ENCODE results near the gene H2BK1. TPM values are rescaled to one million over a fixed set of nuclear protein-coding genes. Genes with fewer than 3 reads are reported as not detected.
A peak's percentile ranks its signal among the peaks of the same experiment; 100 is the strongest.

The H2BK1 gene
- total RNA-seq, 3 donors from 2014 or later (not counting 1 experiment from before 2014, with no cell fraction given), result 2.5 TPM; not detected in 2

DNA sequence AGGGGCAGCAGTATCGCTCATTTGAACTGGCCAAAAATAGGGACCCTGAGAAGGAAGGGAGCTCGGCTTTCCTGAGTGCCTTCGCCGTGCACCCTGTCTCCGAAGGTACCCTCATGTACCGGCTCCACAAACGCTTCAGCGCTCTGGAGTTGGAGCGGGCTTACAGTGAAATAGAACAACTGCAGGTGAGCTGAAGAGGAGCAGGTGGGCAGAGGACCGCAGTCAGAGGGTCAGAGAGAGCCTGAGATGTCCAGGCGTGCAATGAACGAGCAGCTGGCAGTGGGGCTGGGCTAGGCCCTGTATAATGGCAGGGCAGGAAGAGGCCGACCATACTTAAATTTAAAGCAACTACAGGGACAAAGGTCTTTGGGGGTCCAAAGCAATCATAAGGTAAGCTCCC, 26.1 kb upstream of the H2BK1 start:
- no peak for DNase-seq
- no peaks in the 10 kb centered on the region for H3K9me3 ChIP-seq (ENCODE audit: control insufficient read depth, insufficient read depth, low read length)
- Mint-ChIP-seq H3K9me3 (no peaks in the 10 kb centered on the region), H3K27me3 (ENCODE audit: low read depth in 2 of 2) (no peaks in the 10 kb centered on the region), H3K36me3 (no peaks in the 10 kb centered on the region), H3K27ac (no peak overlapping the region), H3K4me3 (no peak overlapping the region), H3K4me1 (peaks cover 37 to 38% of the 10 kb centered on the region in 2 donors)
- ATAC-seq, result no peak
- peaks cover 27% of the 10 kb centered on the region for H3K36me3 ChIP-seq (ENCODE audit: control insufficient read depth, insufficient read depth, low read length)
- peaks cover 26% of the 10 kb centered on the region for H3K4me1 ChIP-seq (ENCODE audit: control insufficient read depth, insufficient read depth, low read length)
- intact Hi-C loops (cut with micrococcal nuclease), result no loop called here
- no peaks in the 10 kb centered on the region for H3K27me3 ChIP-seq (ENCODE audit: control insufficient read depth, insufficient read depth, low read length)
- WGBS (ENCODE audit: insufficient coverage), result 96% methylated on average over 13 of the region's 13 CpGs
- no peak overlapping the region for H3K27ac ChIP-seq (ENCODE audit: low read length)
- H3K4me3 ChIP-seq (ENCODE audit: low read length), result no peak overlapping the region
- TF ChIP-seq, protein P1, sequence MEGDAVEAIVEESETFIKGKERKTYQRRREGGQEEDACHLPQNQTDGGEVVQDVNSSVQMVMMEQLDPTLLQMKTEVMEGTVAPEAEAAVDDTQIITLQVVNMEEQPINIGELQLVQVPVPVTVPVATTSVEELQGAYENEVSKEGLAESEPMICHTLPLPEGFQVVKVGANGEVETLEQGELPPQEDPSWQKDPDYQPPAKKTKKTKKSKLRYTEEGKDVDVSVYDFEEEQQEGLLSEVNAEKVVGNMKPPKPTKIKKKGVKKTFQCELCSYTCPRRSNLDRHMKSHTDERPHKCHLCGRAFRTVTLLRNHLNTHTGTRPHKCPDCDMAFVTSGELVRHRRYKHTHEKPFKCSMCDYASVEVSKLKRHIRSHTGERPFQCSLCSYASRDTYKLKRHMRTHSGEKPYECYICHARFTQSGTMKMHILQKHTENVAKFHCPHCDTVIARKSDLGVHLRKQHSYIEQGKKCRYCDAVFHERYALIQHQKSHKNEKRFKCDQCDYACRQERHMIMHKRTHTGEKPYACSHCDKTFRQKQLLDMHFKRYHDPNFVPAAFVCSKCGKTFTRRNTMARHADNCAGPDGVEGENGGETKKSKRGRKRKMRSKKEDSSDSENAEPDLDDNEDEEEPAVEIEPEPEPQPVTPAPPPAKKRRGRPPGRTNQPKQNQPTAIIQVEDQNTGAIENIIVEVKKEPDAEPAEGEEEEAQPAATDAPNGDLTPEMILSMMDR (IDR thresholded peaks at IDR 0.05), result no peak

DNA sequence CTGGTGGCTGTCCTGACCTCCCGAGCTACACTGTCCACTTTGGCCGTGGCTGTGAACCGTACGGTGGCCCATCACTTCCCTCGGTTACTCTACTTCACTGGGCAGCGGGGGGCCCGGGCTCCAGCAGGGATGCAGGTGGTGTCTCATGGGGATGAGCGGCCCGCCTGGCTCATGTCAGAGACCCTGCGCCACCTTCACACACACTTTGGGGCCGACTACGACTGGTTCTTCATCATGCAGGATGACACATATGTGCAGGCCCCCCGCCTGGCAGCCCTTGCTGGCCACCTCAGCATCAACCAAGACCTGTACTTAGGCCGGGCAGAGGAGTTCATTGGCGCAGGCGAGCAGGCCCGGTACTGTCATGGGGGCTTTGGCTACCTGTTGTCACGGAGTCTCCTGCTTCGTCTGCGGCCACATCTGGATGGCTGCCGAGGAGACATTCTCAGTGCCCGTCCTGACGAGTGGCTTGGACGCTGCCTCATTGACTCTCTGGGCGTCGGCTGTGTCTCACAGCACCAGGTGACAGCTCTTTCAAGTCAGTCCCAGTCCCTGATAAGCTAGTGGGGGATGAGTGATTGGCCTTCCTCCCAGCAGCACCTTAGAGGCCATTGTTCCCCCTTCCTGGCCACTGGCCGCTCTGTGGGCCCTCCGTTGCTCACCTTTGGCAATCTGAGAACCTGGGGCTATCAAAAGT, 25.0 kb upstream of the H2BK1 start:
- Mint-ChIP-seq H3K36me3 (no peaks in the 10 kb centered on the region), H3K27me3 (ENCODE audit: low read depth in 2 of 2) (no peaks in the 10 kb centered on the region), H3K9me3 (no peaks in the 10 kb centered on the region), H3K4me1 (peaks cover 37 to 38% of the 10 kb centered on the region in 2 donors), H3K27ac (peak overlapping the region in 1 of 2 donors; percentile 98), H3K4me3 (no peak overlapping the region)
- H3K27me3 ChIP-seq (ENCODE audit: control insufficient read depth, insufficient read depth, low read length), result no peaks in the 10 kb centered on the region
- H3K9me3 ChIP-seq (ENCODE audit: control insufficient read depth, insufficient read depth, low read length), result no peaks in the 10 kb centered on the region
- intact Hi-C loops (cut with micrococcal nuclease), result no loop called here
- 98% methylated on average over 28 of the region's 28 CpGs for WGBS (ENCODE audit: insufficient coverage)
- DNase-seq (no peak), ATAC-seq (no peak)
- H3K4me3 ChIP-seq (ENCODE audit: low read length), result no peak overlapping the region
- TF ChIP-seq, protein P1 (IDR thresholded peaks at IDR 0.05), result no peak
- H3K27ac ChIP-seq (ENCODE audit: low read length), result no peak overlapping the region
- peaks cover 26% of the 10 kb centered on the region for H3K4me1 ChIP-seq (ENCODE audit: control insufficient read depth, insufficient read depth, low read length)
- peaks cover 27% of the 10 kb centered on the region for H3K36me3 ChIP-seq (ENCODE audit: control insufficient read depth, insufficient read depth, low read length)

DNA sequence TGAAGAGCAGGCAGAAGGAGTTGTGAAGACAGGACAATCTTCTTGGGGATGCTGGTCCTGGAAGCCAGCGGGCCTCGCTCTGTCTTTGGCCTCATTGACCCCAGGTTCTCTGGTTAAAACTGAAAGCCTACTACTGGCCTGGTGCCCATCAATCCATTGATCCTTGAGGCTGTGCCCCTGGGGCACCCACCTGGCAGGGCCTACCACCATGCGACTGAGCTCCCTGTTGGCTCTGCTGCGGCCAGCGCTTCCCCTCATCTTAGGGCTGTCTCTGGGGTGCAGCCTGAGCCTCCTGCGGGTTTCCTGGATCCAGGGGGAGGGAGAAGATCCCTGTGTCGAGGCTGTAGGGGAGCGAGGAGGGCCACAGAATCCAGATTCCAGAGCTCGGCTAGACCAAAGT, 23.5 kb upstream of the H2BK1 start:
- Mint-ChIP-seq H3K9me3 (no peaks in the 10 kb centered on the region), H3K4me3 (peak overlapping the region; percentile 100), H3K4me1 (peaks cover 37 to 38% of the 10 kb centered on the region in 2 donors), H3K36me3 (no peaks in the 10 kb centered on the region), H3K27me3 (ENCODE audit: low read depth in 2 of 2) (no peaks in the 10 kb centered on the region), H3K27ac (peak overlapping the region; percentile 96 to 98)
- no peak for ATAC-seq
- H3K27me3 ChIP-seq (ENCODE audit: control insufficient read depth, insufficient read depth, low read length), result no peaks in the 10 kb centered on the region
- WGBS (ENCODE audit: insufficient coverage), result 78% methylated on average over 9 of the region's 9 CpGs
- peaks cover 26% of the 10 kb centered on the region for H3K4me1 ChIP-seq (ENCODE audit: control insufficient read depth, insufficient read depth, low read length)
- TF ChIP-seq, protein P1 (IDR thresholded peaks at IDR 0.05), result no peak
- no peak overlapping the region for H3K27ac ChIP-seq (ENCODE audit: low read length)
- no peak overlapping the region for H3K4me3 ChIP-seq (ENCODE audit: low read length)
- intact Hi-C loops (cut with micrococcal nuclease), result loop anchor here (2.0 kb wide), 1 partner anchor 175 kb away; the partner anchor contains the start of gene SLC4A2
- H3K9me3 ChIP-seq (ENCODE audit: control insufficient read depth, insufficient read depth, low read length), result no peaks in the 10 kb centered on the region
- DNase-seq, result no peak
- peaks cover 27% of the 10 kb centered on the region for H3K36me3 ChIP-seq (ENCODE audit: control insufficient read depth, insufficient read depth, low read length)

All from natural killer cell (primary cell).